Suprapubic skin (tissue), 4 donors: ENCODE measurements around the gene GNRHR. TPM values are rescaled to one million over a fixed set of nuclear protein-coding genes. Genes with fewer than 3 reads are reported as not detected.

Experiments
- DNase-seq, 2 donors: peaks; one replicate each; pipeline ENCODE4 v3.0.0-alpha.2; 2019; ENCODE audit warnings: low spot score in 2 of 2
- H3K27ac ChIP-seq: fragments of 200-600 bp; sonication (generic); one replicate; pipeline ENCODE4 v1.5.1; 2019
- H3K27me3 ChIP-seq: fragments of 200-600 bp; sonication (generic); one replicate; pipeline ENCODE4 v1.5.1; 2019
- H3K36me3 ChIP-seq: fragments of 200-600 bp; sonication (generic); one replicate; pipeline ENCODE4 v1.5.1; 2019
- H3K4me1 ChIP-seq: fragments of 200-600 bp; sonication (generic); one replicate; pipeline ENCODE4 v1.5.1; 2019
- H3K4me3 ChIP-seq: fragments of 200-600 bp; sonication (generic); one replicate; pipeline ENCODE4 v1.5.1; 2019; ENCODE audit warnings: mild to moderate bottlenecking
- H3K9me3 ChIP-seq: fragments of 200-600 bp; sonication (generic); one replicate; pipeline ENCODE4 v1.5.1; 2019
- CTCF ChIP-seq, 2 donors: fragments of 200-600 bp in 1 of 2; fragments of 450-650 bp in 1 of 2; sonication (generic) in 1 of 2; IDR thresholded peaks; one replicate each; pipeline ENCODE4 v1.5.1; 2016 to 2019; ENCODE audit warnings: antibody characterized with exemption in 2 of 2, mild to moderate bottlenecking in 1 of 2, moderate library complexity in 1 of 2
- EP300 ChIP-seq: sonication (generic); formaldehyde crosslinking; IDR thresholded peaks from one replicate; pipeline ENCODE4 v1.6.1; 2017; ENCODE audit warnings: antibody characterized with exemption
- POLR2A ChIP-seq, 2 donors: fragments of 450-650 bp; IDR thresholded peaks; one replicate each; pipeline ENCODE4 v1.6.1; 2017; ENCODE audit warnings: antibody characterized with exemption in 2 of 2, mild to moderate bottlenecking in 2 of 2, moderate library complexity in 2 of 2
- POLR2AphosphoS5 ChIP-seq, 3 donors: sonication (generic); formaldehyde crosslinking; IDR thresholded peaks; one replicate each; pipeline ENCODE4 v1.6.1; 2017; ENCODE audit warnings: antibody characterized with exemption in 3 of 3
- WGBS: methylation state at CpG from one replicate; pipeline ENCODE4 v1.1.5; 2018; 5-methylcytosine and 5-hydroxymethylcytosine counted together
- total RNA-seq, 4 donors: library from RNA; depleted of rRNA; stranded (reverse); fragments of >200 nt; gene quantifications; one replicate each; pipeline ENCODE4 v1.1.0, GENCODE V29; 2016

GNRHR gene
- total RNA-seq, 4 donors from 2014 or later, result not detected

- no peak overlapping the region for H3K27ac ChIP-seq
- no peaks in the 10 kb centered on the region for H3K27me3 ChIP-seq
- TF ChIP-seq EP300, result no peak
- no peak for TF ChIP-seq POLR2A (IDR thresholded peaks at IDR 0.05)
- no peak for TF ChIP-seq POLR2AphosphoS5 (IDR thresholded peaks at IDR 0.05)
- no peak for TF ChIP-seq CTCF (IDR thresholded peaks at IDR 0.05)
- peaks cover 9% of the 10 kb centered on the region for H3K36me3 ChIP-seq
- whole genome bisulfite sequencing, result 89% methylated on average over 5 of the region's 5 CpGs
- DNase-seq, result no peak
- H3K4me1 ChIP-seq, result peaks cover 3% of the 10 kb centered on the region
- H3K9me3 ChIP-seq, result no peaks in the 10 kb centered on the region
- no peak overlapping the region for H3K4me3 ChIP-seq
Observed at GRCh38 chr4:67723341-67723740, 30.8 kb downstream of the GNRHR start.

GRCh38 chr4:67721770-67722597 lies 32.2 kb downstream of the GNRHR start:
- no peaks in the 10 kb centered on the region for H3K9me3 ChIP-seq
- no peak overlapping the region for H3K4me3 ChIP-seq
- peaks cover 3% of the 10 kb centered on the region for H3K4me1 ChIP-seq
- DNase-seq, result no peak
- WGBS, result 86% methylated on average over 9 of the region's 9 CpGs
- TF ChIP-seq POLR2A (IDR thresholded peaks at IDR 0.05), result no peak
- no peak for TF ChIP-seq CTCF (IDR thresholded peaks at IDR 0.05)
- TF ChIP-seq POLR2AphosphoS5 (IDR thresholded peaks at IDR 0.05), result no peak
- TF ChIP-seq EP300, result no peak
- H3K27ac ChIP-seq, result no peak overlapping the region
- no peaks in the 10 kb centered on the region for H3K27me3 ChIP-seq
- H3K36me3 ChIP-seq, result peaks cover 9% of the 10 kb centered on the region

GRCh38 chr4:67721315-67721769 lies 32.8 kb downstream of the GNRHR start:
- Histone ChIP-seq H3K27ac (peak overlapping the region; percentile 41), H3K36me3 (peaks cover 9% of the 10 kb centered on the region), H3K4me1 (peaks cover 3% of the 10 kb centered on the region), H3K4me3 (no peak overlapping the region), H3K9me3 (no peaks in the 10 kb centered on the region), H3K27me3 (no peaks in the 10 kb centered on the region)
- 78% methylated on average over 3 of the region's 3 CpGs for WGBS
- no peak for TF ChIP-seq POLR2AphosphoS5 (IDR thresholded peaks at IDR 0.05)
- no peak for TF ChIP-seq EP300
- no peak for TF ChIP-seq POLR2A (IDR thresholded peaks at IDR 0.05)
- no peak for TF ChIP-seq CTCF (IDR thresholded peaks at IDR 0.05)
- no peak for DNase-seq

GRCh38 chr4:67719953-67720617 lies 34.1 kb downstream of the GNRHR start:
- Histone ChIP-seq H3K4me3 (no peak overlapping the region), H3K27me3 (no peaks in the 10 kb centered on the region), H3K36me3 (peaks cover 9% of the 10 kb centered on the region), H3K9me3 (no peaks in the 10 kb centered on the region), H3K4me1 (peaks cover 3% of the 10 kb centered on the region), H3K27ac (no peak overlapping the region)
- TF ChIP-seq POLR2AphosphoS5 (IDR thresholded peaks at IDR 0.05) (no peak), EP300 (no peak), CTCF (IDR thresholded peaks at IDR 0.05) (no peak), POLR2A (IDR thresholded peaks at IDR 0.05) (no peak)
- 69% methylated on average over 2 of the region's 3 CpGs for WGBS
- no peak for DNase-seq

- no peak for TF ChIP-seq POLR2AphosphoS5 (IDR thresholded peaks at IDR 0.05)
- TF ChIP-seq EP300, result no peak
- Histone ChIP-seq H3K4me3 (no peak overlapping the region), H3K27me3 (no peaks in the 10 kb centered on the region), H3K36me3 (peaks cover 9% of the 10 kb centered on the region), H3K9me3 (no peaks in the 10 kb centered on the region), H3K4me1 (peaks cover 1% of the 10 kb centered on the region), H3K27ac (no peak overlapping the region)
- 94% methylated on average over 2 of the region's 2 CpGs for WGBS
- no peak for DNase-seq
Observed at GRCh38 chr4:67718848-67719247, 35.3 kb downstream of the GNRHR start.
